Stimulated activated CD4-positive, alpha-beta T cell treated with anti-CD3 and anti-CD28 coated beads, TNF-alpha, amount 100 ng/mL, for 4 hours (primary cell): ENCODE results near the gene TCEA2.

Experiments used
- DNase-seq, 3 experiments: peaks; one replicate each; pipeline ENCODE4 v3.0.0-alpha.2; 2020; ENCODE audit warnings: low read depth in 3 of 3

Gene TCEA2

GRCh38 chr20:64065062-64065973 lies 2.3 kb downstream of the TCEA2 start:
- no peak for DNase-seq

DNA sequence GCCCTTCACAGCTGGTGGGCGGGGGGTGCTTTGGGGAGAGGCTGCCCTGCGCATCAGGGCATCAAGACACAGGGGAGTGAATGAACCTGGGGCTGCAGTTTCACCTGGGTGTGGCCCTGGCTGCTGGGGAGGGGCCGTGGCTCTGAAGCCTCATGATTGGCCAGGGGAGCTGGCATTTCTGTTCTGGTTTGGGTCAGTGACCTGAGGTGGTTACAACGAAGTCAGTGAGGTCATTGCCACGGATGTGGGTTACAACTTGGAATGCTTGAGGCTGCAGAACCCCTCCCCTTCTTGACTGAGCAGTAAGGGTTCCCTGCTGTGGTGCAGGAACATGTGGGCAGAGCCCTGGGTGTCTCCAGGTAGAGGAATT lies 3.0 kb downstream of the TCEA2 start:
- no peak for DNase-seq

GRCh38 chr20:64067005-64067632 lies 4.1 kb downstream of the TCEA2 start:
- no peak for DNase-seq

DNA sequence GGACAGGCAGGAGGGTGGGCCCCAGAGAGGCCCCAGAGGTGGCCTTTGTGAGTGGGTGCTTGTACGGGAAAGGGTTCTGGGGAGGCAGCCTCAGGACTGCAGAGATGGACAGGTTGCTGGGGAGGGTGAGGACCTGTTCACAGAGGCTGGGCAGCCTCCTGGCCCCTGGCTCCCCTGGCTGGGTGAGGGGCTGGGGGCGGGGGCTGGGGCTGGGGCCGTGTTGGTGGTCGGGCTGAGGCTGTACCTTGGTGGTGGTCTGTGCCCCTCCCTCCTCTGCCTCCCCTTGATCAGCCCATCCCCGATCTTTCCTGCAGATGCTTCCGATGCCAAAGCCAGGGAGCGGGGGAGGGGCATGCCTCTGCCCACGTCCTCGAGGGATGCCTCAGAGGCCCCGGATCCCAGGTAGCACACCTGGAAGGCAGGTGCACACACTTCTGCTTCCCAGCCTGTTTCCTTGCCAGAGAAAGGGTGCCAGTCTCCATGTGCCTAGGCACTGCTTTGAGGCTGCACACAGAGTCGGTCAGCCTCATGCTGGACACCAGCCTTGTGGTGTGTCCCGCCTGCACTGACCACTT lies 4.8 kb downstream of the TCEA2 start:
- DNase-seq: no peak

GRCh38 chr20:64068386-64069208 lies 5.6 kb downstream of the TCEA2 start:
- no peak for DNase-seq

DNA sequence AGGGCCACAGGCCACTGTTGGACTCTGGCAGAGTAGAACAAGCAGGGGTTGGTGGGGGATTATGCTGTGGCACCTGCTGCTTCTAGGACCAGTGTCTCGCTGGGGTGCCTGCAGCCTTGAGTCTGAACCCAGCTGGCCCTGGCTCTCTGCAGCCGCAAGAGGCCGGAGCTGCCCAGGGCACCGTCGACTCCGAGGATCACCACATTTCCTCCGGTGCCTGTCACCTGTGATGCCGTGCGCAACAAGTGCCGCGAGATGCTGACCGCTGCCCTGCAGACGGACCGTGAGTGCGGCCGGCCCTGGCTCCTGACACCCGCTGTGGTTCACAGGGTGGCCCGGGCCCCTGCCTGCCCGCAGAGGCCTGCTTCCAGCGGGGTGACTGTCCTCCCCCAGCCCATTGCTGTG lies 6.2 kb downstream of the TCEA2 start:
- no peak for DNase-seq

GRCh38 chr20:64069614-64070243 lies 6.7 kb downstream of the TCEA2 start:
- DNase-seq: no peak

DNA sequence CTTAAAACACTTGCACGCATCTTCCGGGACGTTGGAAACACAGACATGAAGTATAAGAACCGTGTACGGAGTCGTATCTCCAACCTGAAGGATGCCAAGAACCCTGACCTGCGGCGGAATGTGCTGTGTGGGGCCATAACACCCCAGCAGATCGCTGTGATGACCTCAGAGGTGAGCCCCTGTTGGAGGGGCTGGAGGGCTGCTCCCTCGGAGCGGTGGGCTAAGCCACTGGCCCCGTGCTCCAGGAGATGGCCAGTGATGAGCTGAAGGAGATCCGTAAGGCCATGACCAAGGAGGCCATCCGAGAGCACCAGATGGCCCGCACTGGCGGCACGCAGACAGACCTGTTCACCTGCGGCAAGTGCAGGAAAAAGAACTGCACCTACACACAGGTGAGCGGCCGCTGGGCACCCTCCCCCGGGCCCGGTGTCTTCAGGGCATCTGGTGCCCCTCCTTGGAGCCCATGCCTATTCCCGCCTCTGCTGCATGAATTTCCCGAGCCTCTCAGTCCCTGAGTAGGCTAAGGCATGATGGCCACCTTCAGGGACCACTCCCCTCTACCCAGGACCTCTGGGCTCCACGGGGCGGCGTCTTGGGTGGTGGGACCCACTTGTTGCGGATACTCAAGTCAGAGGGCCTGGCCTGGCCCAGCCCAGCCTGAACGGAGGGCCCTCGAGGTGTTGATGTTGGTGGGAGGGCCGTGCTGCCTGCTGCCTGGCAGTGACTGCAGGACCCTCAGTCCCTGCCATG lies 7.4 kb downstream of the TCEA2 start:
- DNase-seq: no peak

DNA sequence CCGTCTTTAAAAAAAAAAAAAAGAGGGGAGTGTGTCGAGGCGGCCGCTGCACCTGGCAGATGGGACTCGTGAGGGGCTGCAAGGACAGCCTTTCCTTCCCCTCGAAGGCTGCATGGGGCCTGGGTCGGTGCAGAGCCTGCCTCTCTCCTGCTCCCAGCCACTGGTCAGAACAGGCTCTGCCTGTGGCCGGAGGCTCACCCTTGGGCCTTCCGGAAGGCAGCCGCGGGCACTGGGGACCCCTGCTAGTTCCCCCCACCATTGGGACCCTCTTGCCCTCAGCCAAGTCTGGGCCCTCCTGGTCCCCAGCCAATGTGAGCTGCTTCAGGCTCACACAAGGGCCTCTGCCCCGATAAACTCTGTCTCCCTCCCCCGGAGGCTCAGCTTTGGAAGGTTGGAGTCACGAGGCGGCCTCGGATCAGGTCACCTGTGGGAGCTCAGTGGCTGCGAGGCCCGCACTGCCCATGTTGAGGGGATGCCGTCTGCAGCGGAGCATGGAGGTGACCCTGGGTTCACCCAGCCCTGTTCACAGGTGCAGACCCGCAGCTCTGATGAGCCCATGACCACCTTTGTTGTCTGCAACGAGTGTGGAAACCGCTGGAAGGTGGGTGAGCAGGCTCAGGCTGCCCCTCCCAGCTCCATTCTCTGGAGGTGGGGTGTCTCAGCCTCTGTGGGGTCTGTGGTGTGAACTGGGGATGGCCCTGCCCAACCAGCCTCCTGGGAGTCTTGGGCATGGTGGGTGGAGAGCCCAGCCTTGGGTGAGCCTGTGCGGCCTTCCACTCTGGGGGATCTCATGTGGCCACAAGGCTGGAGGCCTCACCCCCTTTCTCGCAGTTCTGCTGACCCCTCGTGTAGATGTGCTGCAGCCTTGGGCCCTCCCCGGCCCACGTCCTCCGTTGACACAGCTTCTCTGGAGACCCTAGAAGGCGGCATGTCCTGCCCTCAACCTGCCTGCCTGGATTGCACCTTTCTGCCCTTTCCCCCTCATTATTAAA lies 8.6 kb downstream of the TCEA2 start:
- DNase-seq: no peak

DNA sequence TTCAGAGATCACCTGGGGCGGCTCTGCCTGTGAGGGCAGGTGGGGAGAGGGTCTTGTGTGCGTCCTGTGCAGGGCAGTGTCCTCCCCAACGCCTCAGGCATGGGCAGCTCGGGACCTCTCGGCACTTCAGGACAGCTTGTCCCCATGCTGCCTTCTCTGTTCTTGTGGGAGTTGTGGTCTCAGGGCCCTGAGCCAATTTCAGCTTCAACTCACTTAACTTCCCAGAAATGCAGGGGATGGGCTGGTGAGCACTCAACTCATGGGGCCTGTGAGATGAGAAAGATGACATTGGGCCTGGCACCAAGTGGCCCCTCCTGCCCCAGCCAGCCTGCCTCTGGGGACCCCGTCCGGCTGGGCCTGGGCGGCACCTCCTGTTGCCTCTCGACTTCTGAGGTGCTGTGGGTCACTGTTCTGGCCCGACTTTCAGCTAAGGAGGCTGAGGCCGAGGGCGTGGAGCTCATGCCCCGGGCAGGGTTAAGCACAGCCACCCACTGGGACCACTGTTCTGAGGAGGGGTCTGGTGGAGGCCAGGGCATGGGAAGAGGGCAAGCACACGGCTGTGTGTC lies 9.6 kb downstream of the TCEA2 start:
- no peak for DNase-seq

DNA sequence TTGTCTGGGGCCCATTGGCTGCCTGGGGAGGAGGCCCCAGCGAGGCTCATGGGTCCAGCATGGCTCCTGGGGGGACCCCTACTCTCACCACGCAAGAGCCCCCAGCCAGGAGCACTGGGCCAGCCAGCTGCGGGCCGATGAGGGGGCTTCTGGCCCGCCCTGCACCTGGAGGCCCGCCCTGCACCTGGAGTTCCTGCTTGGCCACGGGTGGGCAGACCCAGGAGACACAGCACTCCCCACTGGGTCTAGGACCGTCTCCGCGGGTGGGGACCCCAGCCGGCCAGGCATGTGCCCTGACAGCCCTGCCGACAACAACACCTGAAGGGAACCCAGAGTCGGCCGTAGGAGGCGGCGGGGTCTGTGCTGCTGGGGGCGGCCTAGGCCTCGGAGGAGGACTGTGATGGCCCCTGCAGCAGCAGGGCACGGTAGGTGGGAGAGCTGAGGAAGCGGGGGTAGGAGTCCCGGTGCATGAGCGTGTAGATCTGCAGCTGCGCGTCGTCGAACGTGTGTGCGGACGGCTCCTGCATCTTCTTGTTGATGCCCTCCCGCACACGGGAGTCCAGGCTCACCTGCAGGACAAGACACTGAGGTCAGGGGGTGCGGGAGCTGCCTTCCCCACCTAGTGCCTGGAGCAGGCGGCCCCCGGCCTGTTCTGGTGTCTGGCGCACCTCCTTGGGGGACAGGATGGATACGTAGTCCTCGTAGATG lies 10.6 kb downstream of the TCEA2 start:
- no peak for DNase-seq

GRCh38 chr20:64074184-64074789 lies 11.3 kb downstream of the TCEA2 start:
- DNase-seq: no peak

GRCh38 chr20:64074963-64075362 lies 12.0 kb downstream of the TCEA2 start:
- DNase-seq: no peak

GRCh38 chr20:64075556-64075955 lies 12.6 kb downstream of the TCEA2 start:
- no peak for DNase-seq

- DNase-seq: no peak
Observed at GRCh38 chr20:64076061-64076997, 13.3 kb downstream of the TCEA2 start.

DNA sequence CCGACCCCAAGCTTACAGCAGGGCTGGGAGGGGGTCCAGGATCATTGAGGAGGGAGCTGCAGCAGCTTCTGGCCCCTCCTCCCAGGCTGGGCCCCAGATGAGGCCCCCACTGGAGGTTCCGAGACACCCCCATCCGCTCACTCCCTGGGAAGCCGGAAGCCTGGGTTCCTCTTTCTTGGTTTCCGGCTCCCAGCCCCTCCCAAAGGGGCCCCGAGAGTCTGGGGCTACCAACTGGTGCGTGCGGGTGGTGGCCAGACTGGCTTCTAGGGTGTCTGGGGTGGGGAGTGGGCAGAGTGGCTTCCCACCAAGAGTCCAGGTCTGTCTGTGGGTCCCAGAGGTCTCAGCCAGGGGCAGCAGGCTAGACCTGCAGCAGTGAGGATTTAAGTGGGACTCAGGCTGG lies 14.1 kb downstream of the TCEA2 start:
- no peak for DNase-seq

DNA sequence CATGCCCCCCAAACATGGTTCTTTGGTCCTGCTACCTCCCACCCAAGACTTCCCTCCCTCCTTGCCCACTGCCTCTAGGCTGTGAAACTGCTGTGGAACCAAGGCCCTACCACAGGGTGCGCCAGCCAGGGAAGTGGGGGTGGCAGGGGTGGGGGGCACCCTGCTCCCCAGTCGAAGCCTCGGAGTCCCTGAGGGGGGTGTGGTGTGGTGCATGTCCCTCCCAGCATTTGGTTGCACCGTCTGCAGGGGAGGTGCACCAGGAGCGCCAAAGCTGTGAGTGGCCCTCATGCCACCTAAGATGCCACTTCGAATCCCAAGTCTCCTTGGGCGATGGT lies 14.5 kb downstream of the TCEA2 start:
- no peak for DNase-seq
